ENCODE results near the gene DUOXA2.
"Not testable (repeated sequence)": the region's sequence is repeated elsewhere in the genome, so short reads cannot be mapped to it uniquely, and the experiment has no call there.

DNA sequence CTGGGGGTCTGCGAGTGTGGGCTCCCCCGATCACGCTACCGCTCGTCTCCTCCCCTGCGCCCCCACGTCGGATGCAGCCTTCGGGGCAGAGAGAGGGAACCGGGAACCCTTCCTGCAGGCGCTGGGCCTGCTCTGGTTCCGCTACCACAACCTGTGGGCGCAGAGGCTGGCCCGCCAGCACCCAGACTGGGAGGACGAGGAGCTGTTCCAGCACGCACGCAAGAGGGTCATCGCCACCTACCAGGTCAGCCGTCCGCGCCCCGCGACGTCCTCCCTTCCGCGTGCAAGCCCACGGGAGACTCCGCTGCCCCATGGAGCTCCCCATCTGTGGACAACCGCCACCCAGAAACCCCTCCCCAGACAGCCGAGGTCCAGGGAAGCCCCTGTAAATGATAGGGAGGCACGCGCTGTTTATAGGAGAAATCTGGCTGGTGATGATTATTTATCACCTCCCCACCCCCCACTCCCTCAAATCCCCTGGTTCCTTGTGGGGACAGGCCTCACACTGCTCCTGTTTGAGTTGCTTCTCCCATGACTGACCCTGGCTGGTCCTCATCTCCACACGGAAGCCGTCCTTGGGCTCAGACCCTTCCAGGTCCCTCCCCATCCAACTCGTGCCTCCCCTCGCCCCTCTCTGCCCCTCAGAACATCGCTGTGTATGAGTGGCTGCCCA, 21.7 kb downstream of the DUOXA2 start:
- not testable (repeated sequence) for TF ChIP-seq EZH2 (IDR thresholded peaks at IDR 0.05; ENCODE audit: borderline replicate concordance, low read length)
- TF ChIP-seq, protein P1, sequence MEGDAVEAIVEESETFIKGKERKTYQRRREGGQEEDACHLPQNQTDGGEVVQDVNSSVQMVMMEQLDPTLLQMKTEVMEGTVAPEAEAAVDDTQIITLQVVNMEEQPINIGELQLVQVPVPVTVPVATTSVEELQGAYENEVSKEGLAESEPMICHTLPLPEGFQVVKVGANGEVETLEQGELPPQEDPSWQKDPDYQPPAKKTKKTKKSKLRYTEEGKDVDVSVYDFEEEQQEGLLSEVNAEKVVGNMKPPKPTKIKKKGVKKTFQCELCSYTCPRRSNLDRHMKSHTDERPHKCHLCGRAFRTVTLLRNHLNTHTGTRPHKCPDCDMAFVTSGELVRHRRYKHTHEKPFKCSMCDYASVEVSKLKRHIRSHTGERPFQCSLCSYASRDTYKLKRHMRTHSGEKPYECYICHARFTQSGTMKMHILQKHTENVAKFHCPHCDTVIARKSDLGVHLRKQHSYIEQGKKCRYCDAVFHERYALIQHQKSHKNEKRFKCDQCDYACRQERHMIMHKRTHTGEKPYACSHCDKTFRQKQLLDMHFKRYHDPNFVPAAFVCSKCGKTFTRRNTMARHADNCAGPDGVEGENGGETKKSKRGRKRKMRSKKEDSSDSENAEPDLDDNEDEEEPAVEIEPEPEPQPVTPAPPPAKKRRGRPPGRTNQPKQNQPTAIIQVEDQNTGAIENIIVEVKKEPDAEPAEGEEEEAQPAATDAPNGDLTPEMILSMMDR (IDR thresholded peaks at IDR 0.05; ENCODE audit: low read length) = not testable (repeated sequence)

Measured in OCI-LY1 (cell line).